Psoas muscle (tissue), 8 donors: ENCODE results near the gene PUSL1. TPM values are rescaled to one million over a fixed set of nuclear protein-coding genes. Genes with fewer than 3 reads are reported as not detected.

Experiments
- ATAC-seq, 4 donors: fragments of 200-7000 bp; cut with Tn5 transposase; one replicate each; pipeline ENCODE4 v1.9.1; 2020; ENCODE audit warnings: moderate library complexity in 3 of 4, mild to moderate bottlenecking in 2 of 4
- DNase-seq, 2 donors: peaks; one replicate each; pipeline ENCODE4 v3.0.0-alpha.2; 2020
- H3K27ac ChIP-seq: fragments of 200-600 bp; one replicate; pipeline ENCODE4 v1.8.0; 2022
- H3K27me3 ChIP-seq, 3 donors: fragments of 200-600 bp in 1 of 3; one replicate each; pipeline versions ENCODE4 v1.6.1 to v1.8.0; 2013 to 2022; ENCODE audit warnings: low read length in 2 of 3, mild to moderate bottlenecking in 2 of 3, moderate library complexity in 1 of 3; ENCODE audit not compliant: insufficient read depth in 3 of 3
- H3K36me3 ChIP-seq, 2 donors: fragments of 200-600 bp in 1 of 2; one replicate each; pipeline versions ENCODE4 v1.6.1 to v1.8.0; 2013 to 2022; ENCODE audit warnings: low read depth in 1 of 2, mild to moderate bottlenecking in 1 of 2, moderate library complexity in 1 of 2; ENCODE audit not compliant: insufficient read depth in 1 of 2
- H3K4me1 ChIP-seq: fragments of 200-600 bp; one replicate; pipeline ENCODE4 v1.8.0; 2022
- H3K4me3 ChIP-seq: fragments of 200-600 bp; one replicate; pipeline ENCODE4 v1.8.0; 2022; ENCODE audit warnings: mild to moderate bottlenecking
- H3K9me3 ChIP-seq: fragments of 200-600 bp; one replicate; pipeline ENCODE4 v1.8.0; 2022
- WGBS, 3 donors: extraction: QIAGEN DNeasy Blood & Tissue Kit; methylation state at CpG; one replicate each; pipeline versions ENCODE4 v1.1.6 to v1.1.7; 2013; 5-methylcytosine and 5-hydroxymethylcytosine counted together
- intact Hi-C, 2 donors: fragments of 100-400 bp; cut with DNase I; formaldehyde crosslinking; loops; one replicate each; pipeline versions ENCODE4 v1.11.0 to v1.14.2; 2022
- polyA plus RNA-seq, 3 donors: library from polyadenylated mRNA; stranded (reverse); fragments of 200-250 nt; gene quantifications; one replicate each; pipeline ENCODE4 v1.2.3, GENCODE V29; 2013
- total RNA-seq, 4 donors: library from RNA; stranded (reverse); fragmentation: NEBNext Ultra II Directional in 2 of 4; extraction: Animal tissue kit (Norgen Biotek cat#: 25700) in 2 of 4; gene quantifications; one replicate each; pipeline versions ENCODE4 v1.2.1 to v1.2.4, GENCODE V29; 2021 to 2023
- TF ChIP-seq, protein P1 (sequence below): fragments of 200-600 bp; IDR thresholded peaks from one replicate; pipeline ENCODE4 v1.8.0; 2022; ENCODE audit warnings: antibody characterized with exemption
- donor health status: healthy with polysubstance abuse.
- donor health status: DM: no; HTN: no; CAD: no; lungs with moderate emphysema.
- donor health status: Bipolar disorder and iron deficiency.
- donor health status: healthy.
- donor health status: DM: yes; HTN: yes; CAD: no.
- donor health status: DM: no; HTN: no; CAD: no.
- donor health status: DM: no; HTN: no; CAD: no.
- donor health status: DM: yes; HTN: yes; CAD: no.

Gene PUSL1
- total and polyA plus RNA-seq, 7 donors: 3.7 to 9.1 (median 7.3) TPM

DNA sequence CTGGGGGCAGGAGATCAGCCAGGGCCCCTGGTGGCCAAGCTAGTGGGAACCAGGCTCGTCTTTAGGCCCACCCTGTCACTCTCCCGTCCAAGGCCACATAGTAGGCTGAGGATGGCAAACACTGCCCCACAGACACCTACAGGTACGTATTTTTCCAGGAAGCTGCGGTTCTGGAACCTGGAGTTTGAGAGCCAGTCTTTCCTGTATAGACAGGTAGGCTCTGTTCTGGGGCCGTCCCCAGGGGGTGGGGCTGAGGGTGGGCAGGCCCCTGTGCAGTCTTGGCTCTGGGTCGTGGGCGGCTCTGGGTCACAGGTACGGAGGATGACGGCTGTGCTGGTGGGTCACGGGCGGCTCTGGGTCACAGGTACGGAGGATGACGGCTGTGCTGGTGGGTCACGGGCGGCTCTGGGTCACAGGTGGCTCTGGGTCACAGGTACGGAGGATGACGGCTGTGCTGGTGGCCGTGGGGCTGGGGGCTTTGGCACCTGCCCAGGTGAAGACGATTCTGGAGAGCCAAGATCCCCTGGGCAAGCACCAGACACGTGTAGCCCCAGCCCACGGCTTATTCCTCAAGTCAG, 2.2 kb downstream of the PUSL1 start:
- DNase-seq (no peak), ATAC-seq (no peak)
- TF ChIP-seq, protein P1, sequence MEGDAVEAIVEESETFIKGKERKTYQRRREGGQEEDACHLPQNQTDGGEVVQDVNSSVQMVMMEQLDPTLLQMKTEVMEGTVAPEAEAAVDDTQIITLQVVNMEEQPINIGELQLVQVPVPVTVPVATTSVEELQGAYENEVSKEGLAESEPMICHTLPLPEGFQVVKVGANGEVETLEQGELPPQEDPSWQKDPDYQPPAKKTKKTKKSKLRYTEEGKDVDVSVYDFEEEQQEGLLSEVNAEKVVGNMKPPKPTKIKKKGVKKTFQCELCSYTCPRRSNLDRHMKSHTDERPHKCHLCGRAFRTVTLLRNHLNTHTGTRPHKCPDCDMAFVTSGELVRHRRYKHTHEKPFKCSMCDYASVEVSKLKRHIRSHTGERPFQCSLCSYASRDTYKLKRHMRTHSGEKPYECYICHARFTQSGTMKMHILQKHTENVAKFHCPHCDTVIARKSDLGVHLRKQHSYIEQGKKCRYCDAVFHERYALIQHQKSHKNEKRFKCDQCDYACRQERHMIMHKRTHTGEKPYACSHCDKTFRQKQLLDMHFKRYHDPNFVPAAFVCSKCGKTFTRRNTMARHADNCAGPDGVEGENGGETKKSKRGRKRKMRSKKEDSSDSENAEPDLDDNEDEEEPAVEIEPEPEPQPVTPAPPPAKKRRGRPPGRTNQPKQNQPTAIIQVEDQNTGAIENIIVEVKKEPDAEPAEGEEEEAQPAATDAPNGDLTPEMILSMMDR: no peak
- intact Hi-C loops: no loop called here
- Histone ChIP-seq H3K9me3 (no peaks in the 10 kb centered on the region), H3K4me3 (no peak overlapping the region), H3K4me1 (peaks cover 28% of the 10 kb centered on the region), H3K27me3 (no peaks in the 10 kb centered on the region), H3K36me3 (peaks cover 7 to 56% of the 10 kb centered on the region in 2 donors), H3K27ac (no peak overlapping the region)
- 77 to 86% (median 84%) methylated on average over 21 of the region's 21 CpGs for WGBS, 3 donors

DNA sequence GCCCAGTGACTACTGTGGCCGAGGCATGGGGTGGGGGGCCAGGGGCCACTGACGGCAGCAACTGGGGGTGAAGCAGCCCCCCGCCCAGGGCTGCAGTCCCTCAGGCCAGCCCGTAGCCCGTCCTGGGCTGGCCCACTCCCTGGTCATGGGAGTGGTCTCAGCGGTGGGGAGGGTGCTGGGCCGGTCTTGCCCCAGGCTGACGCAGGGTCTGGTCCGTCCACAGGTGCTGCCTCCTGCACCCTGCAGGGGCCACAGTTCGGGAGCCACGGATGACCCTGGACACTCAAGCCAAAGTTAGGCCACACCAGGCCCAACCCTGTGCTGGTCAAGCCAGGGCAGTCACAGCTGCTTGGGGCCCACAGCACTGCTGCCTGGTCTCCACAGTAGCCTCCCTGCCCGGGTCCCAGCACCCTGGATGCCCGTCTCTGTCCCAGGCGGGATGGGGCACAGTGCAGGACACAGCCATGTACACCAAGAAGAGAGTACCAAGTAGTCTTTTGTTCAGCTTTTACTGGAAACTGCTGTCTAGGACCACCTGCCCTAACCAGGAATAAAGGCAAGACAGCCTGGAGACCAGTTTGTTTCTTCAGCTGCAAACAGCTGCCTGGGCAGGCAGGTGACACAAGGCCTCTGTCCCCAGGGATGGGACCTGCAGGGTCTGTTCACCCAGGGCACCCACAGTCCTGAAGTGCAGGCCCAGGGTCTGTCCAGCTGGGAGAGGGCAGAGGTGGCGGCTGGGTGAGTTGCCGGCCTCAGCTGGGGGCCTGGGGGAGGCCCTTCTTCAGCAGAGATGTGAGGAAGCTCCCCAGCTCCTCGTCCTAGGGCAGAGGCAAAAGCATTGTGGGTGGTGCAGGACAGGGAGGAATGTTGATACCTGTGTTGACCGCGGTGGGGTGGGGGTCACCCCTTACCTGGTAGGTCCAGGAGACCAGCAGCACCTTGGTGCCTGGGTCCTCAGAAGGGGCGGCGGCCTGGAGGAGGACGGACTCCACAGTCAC, 3.0 kb downstream of the PUSL1 start:
- Histone ChIP-seq H3K4me3 (no peak overlapping the region), H3K27ac (peak overlapping the region; percentile 9)
- 81 to 86% (median 85%) methylated on average over 22 of the region's 22 CpGs for WGBS, 3 donors

DNA sequence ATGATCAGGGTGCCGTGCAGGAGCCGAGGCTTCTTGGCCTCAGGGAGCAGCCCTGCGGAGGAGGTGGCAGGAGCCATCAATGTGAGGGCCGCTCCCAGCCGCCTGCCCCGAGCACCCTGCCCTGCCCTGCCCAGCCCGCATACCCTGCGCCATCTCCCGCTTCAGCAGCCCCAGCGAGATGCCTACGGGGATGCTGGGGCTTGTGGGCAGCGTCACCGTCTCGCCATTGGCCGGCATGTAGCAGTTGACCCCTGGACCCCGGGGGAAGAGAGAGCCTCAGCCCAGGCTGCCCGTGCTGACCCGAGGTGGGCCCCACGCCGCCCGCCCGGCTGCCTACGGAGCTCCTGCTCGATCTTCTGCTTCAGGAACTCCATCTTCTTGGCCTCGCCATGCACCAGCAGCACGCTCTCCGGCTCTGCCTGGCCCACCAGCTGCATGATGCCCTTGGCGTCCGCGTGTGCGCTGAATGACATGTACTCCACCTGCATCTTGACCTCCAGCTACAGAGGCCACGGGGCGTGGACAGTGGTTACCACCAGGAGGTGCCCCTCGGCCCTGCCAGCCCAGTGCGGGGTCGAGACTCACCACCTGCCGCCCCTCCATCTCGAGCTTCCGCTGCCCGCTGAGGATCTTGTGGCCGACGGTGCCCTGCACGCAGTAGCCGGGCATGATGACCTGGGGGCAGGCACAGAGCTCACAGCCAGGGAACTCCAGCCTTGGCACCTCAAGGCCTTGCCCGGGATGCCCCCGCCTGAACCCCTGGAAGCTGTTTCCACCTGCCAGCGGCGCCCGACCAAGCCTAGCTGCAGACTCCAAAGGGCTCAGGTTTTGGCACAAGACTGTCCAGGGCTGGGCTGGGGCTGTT, 4.3 kb downstream of the PUSL1 start:
- no peak overlapping the region for H3K27ac ChIP-seq
- H3K4me1 ChIP-seq: peaks cover 18% of the 10 kb centered on the region
- 66 to 83% (median 67%) methylated on average over 45 to 49 of the region's 49 CpGs for WGBS, 3 donors
- ATAC-seq (no peak), DNase-seq (no peak)
- H3K9me3 ChIP-seq: no peaks in the 10 kb centered on the region
- H3K27me3 ChIP-seq: no peaks in the 10 kb centered on the region
- TF ChIP-seq, protein P1: no peak
- peaks cover 7 to 74% of the 10 kb centered on the region in 2 donors for H3K36me3 ChIP-seq
- intact Hi-C loops: no loop called here
- H3K4me3 ChIP-seq: no peak overlapping the region

More for the DNA sequence above, 3.0 kb downstream of the PUSL1 start:
- intact Hi-C loops: no loop called here
- TF ChIP-seq, protein P1: no peak
- ATAC-seq (no peak), DNase-seq (no peak)
- Histone ChIP-seq H3K36me3 (peaks cover 7 to 62% of the 10 kb centered on the region in 2 donors), H3K27me3 (no peaks in the 10 kb centered on the region), H3K9me3 (no peaks in the 10 kb centered on the region), H3K4me1 (peaks cover 19% of the 10 kb centered on the region)

DNA sequence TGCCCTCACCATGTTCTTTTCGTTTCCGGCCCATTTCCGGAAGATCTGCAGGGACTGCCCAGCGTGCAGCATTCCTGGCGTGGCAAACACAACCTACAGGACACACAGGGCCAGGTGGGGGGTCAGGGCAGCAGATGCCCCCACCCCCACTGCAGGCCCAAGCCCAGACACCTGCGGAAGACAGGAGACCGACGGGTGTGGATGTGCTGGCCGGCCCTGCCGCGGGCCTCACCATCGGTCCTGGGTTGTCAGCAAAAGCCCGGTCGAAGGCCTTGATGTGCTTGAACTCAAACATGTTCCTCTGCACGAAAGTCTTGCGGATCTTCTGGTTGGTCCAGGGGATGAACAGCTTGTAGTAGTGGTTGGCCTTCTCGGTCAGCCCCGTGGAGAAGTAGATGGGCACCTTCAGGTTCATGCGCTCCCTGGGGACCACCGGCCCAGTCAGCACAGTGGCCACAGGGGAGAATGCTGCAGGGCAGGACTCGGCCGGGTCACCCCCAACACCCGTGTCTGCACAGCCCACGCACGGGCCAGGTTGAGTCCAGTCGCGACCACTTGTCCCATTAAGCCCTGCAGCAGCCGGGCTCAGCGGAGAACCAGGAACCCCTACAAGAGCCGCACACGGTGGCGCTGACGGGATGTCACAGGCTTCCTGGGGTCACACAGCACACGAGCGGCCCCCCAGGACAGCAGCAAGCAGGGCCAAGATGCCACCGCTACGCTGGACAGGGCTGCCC, 5.3 kb downstream of the PUSL1 start:
- DNase-seq (no peak), ATAC-seq (no peak)
- 84 to 89% (median 86%) methylated on average over 37 of the region's 37 CpGs for WGBS, 3 donors
- TF ChIP-seq, protein P1: no peak
- Histone ChIP-seq H3K27me3 (no peaks in the 10 kb centered on the region), H3K36me3 (peaks cover 7 to 77% of the 10 kb centered on the region in 2 donors), H3K27ac (no peak overlapping the region), H3K4me1 (peaks cover 27% of the 10 kb centered on the region), H3K4me3 (no peak overlapping the region), H3K9me3 (no peaks in the 10 kb centered on the region)
- intact Hi-C loops: no loop called here
